ENCODE data around the gene CUBN.

- TF ChIP-seq EHMT2 (IDR thresholded peaks at IDR 0.05; ENCODE audit: low read depth) (no peak), USF2 (IDR thresholded peaks at IDR 0.05) (no peak), CTCF (IDR thresholded peaks at IDR 0.05) (no peak), BCL3 (IDR thresholded peaks at IDR 0.05) (no peak), POLR2A (IDR thresholded peaks at IDR 0.05; ENCODE audit: low read length) (no peak), ZC3H11A (IDR thresholded peaks at IDR 0.05) (no peak), BHLHE40 (IDR thresholded peaks at IDR 0.05; ENCODE audit: low read depth, low read length) (no peak), CEBPB (IDR thresholded peaks at IDR 0.05) (no peak), JUN (IDR thresholded peaks at IDR 0.05) (no peak)
Measured at GRCh38 chr10:16816830-16817124, 312.8 kb downstream of the CUBN start.
